Lower leg skin (tissue), 4 donors: ENCODE results near the gene TYW3. TPM values are rescaled to one million over a fixed set of nuclear protein-coding genes. Genes with fewer than 3 reads are reported as not detected.

Experiments
- DNase-seq, 2 donors: peaks; one replicate each; pipeline ENCODE4 v3.0.0-alpha.2; 2019; ENCODE audit warnings: low spot score in 2 of 2
- H3K4me3 ChIP-seq: fragments of 200-600 bp; sonication (generic); 2 replicates; pipeline ENCODE4 v1.5.1; 2017; ENCODE audit warnings: mild to moderate bottlenecking, low read depth; ENCODE audit not compliant: poor library complexity, severe bottlenecking
- CTCF ChIP-seq, 3 donors: fragments of 450-650 bp; IDR thresholded peaks; one replicate each; pipeline ENCODE4 v1.5.1; 2016; ENCODE audit warnings: antibody characterized with exemption in 3 of 3, mild to moderate bottlenecking in 3 of 3, moderate library complexity in 2 of 3
- POLR2A ChIP-seq, 2 donors: fragments of 450-650 bp; IDR thresholded peaks; one replicate each; pipeline ENCODE4 v1.6.1; 2016 to 2017; ENCODE audit warnings: antibody characterized with exemption in 2 of 2, mild to moderate bottlenecking in 1 of 2, moderate library complexity in 1 of 2
- WGBS, 2 donors: methylation state at CpG; one replicate each; pipeline ENCODE4 v1.1.5; 2018; 5-methylcytosine and 5-hydroxymethylcytosine counted together
- intact Hi-C: fragments of 100-400 bp; cut with DNase I; formaldehyde crosslinking; loops from one replicate; pipeline ENCODE4 v1.15.0; 2023; ENCODE audit warnings: low total_unique reads
- total RNA-seq, 4 donors: library from RNA; depleted of rRNA; stranded (reverse); fragments of >200 nt; gene quantifications; one replicate each; pipeline ENCODE4 v1.1.0, GENCODE V29; 2016

TYW3 gene
- total RNA-seq, 4 donors from 2014 or later, result 6.5 to 10.8 (median 8.7) TPM

GRCh38 chr1:74785944-74786343 lies 53.0 kb downstream of the TYW3 start:
- intact Hi-C loops, result no loop called here
- H3K4me3 ChIP-seq, result no peak overlapping the region
- TF ChIP-seq CTCF (IDR thresholded peaks at IDR 0.05) (no peak), POLR2A (IDR thresholded peaks at IDR 0.05) (no peak)
- no peak for DNase-seq

- TF ChIP-seq CTCF (IDR thresholded peaks at IDR 0.05), result no peak
- no peak for TF ChIP-seq POLR2A (IDR thresholded peaks at IDR 0.05)
- no peak for DNase-seq
- no peak overlapping the region for H3K4me3 ChIP-seq
- intact Hi-C loops, result no loop called here
Measured at GRCh38 chr1:74790453-74790852, 57.5 kb downstream of the TYW3 start.

DNA sequence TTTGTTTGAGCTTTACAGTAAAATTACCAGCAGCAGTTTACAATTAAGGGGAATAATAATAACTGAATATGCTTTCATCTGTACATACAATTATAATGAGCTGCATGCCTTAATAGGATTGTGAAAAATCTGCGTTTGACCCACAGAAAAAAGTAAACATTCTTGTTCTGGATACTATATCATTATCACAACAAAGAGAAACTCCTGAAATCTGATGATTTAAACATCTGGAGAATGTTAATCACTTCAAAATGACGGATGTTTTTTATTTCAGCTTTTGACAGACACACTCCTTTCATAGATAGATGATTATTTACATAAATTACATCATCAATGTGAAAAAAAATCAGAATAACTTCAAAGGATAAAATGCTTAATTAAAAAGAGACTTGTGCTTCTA lies 58.5 kb downstream of the TYW3 start:
- TF ChIP-seq CTCF (IDR thresholded peaks at IDR 0.05) (no peak), POLR2A (IDR thresholded peaks at IDR 0.05) (no peak)
- intact Hi-C loops, result no loop called here
- H3K4me3 ChIP-seq, result no peak overlapping the region
- DNase-seq, result no peak
- WGBS, 2 donors, result 16 to 22% methylated on average over 2 of the region's 2 CpGs

GRCh38 chr1:74799119-74799657 lies 66.2 kb downstream of the TYW3 start:
- no peak for DNase-seq
- H3K4me3 ChIP-seq, result no peak overlapping the region
- intact Hi-C loops, result no loop called here
- TF ChIP-seq POLR2A (IDR thresholded peaks at IDR 0.05) (no peak), CTCF (IDR thresholded peaks at IDR 0.05) (no peak)

GRCh38 chr1:74811436-74812179 lies 78.7 kb downstream of the TYW3 start:
- intact Hi-C loops, result no loop called here

More at GRCh38 chr1:74811436-74812179, 78.7 kb downstream of the TYW3 start:
- no peak overlapping the region for H3K4me3 ChIP-seq
- TF ChIP-seq POLR2A (IDR thresholded peaks at IDR 0.05) (no peak), CTCF (IDR thresholded peaks at IDR 0.05) (no peak)
- DNase-seq, result no peak
- WGBS, 2 donors, result 63 to 65% methylated on average over 9 of the region's 9 CpGs
